GM04504 (cell line): ENCODE results near the gene SLC8A3.

ENCODE experiments used
- DNase-seq: peaks from one replicate; pipeline ENCODE4 v3.0.0-alpha.2; 2012; ENCODE audit warnings: low read depth

The SLC8A3 gene

GRCh38 chr14:70067810-70068209, 120.9 kb downstream of the SLC8A3 start:
- no peak for DNase-seq

GRCh38 chr14:70064136-70064865, 124.5 kb downstream of the SLC8A3 start:
- no peak for DNase-seq

GRCh38 chr14:70061108-70061507, 127.6 kb downstream of the SLC8A3 start:
- no peak for DNase-seq

GRCh38 chr14:70059545-70059944, 129.2 kb downstream of the SLC8A3 start:
- DNase-seq: no peak

DNA sequence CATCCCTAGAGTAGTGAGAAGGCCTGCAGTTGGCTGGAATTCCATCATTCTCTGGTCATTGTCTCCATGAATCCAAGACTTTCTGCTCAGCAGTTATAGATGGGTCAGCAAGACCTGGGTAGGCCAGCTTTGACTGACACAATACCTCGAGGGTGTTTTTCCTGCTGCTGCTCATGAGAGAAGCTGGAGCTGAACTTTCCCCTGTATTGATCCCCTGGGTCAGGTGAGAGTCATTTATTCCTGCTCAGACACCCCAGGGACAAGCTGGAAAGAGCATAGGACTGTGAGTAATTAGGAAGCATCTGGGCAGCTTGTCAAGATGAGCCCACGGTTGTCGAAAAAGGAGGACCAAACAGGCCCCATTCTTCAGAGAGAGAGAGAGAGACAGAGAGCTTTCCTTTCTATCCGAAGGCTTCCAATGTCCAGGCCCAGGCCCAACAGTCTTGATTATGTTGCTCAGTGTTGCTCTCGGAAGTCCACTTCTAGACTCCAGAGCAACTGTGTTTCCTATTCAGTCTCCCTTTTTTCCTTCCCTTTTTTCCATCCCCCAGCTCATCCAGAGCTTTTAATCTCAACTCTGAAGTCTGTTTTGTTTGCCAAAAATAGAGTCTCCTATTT, 131.1 kb downstream of the SLC8A3 start:
- no peak for DNase-seq

DNA sequence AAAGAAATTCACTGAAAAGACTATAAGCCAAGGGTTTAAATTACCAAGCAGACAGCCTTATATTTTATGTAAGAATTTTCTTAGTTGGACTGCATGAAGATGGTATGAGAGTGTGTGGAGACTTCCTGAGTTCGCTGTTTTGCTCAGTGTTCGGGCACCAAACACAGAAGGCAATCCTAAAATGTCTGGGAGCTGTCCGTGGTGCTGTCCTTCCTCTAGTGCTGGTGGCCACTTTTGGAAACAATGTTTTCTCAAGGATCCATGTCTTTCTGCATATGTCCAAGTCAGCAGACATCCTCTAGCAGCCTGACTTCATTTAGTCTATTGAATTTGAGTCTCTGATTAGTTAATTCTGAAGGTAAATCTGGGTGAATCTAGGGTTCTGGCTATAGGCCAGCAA, 135.8 kb downstream of the SLC8A3 start:
- peak; percentile 1 for DNase-seq

DNA sequence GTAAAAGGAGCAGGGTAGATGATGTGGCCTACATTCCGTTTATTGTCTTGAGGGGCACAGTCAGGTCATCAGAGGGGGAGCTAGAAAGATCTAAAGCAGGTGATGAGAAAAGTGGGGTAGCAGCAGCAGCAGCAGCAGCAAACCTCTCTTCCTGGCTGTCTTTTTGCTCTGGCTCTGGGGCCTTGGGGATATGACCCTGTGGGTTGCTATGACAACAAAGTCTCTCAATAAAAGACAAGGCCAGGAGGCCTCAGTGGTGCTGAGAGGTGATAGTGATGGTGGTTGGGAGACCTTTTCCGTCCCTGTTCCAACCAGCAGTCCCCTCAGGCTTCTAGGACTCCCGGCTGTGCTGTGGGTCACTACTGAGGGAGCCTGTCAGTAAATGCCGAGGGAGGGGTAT, 138.6 kb downstream of the SLC8A3 start:
- DNase-seq: no peak

- DNase-seq: no peak
Measured at GRCh38 chr14:70049605-70050004, 139.1 kb downstream of the SLC8A3 start.

GRCh38 chr14:70048313-70048654, 140.5 kb downstream of the SLC8A3 start:
- no peak for DNase-seq

GRCh38 chr14:70047598-70048312, 141.0 kb downstream of the SLC8A3 start:
- no peak for DNase-seq

DNA sequence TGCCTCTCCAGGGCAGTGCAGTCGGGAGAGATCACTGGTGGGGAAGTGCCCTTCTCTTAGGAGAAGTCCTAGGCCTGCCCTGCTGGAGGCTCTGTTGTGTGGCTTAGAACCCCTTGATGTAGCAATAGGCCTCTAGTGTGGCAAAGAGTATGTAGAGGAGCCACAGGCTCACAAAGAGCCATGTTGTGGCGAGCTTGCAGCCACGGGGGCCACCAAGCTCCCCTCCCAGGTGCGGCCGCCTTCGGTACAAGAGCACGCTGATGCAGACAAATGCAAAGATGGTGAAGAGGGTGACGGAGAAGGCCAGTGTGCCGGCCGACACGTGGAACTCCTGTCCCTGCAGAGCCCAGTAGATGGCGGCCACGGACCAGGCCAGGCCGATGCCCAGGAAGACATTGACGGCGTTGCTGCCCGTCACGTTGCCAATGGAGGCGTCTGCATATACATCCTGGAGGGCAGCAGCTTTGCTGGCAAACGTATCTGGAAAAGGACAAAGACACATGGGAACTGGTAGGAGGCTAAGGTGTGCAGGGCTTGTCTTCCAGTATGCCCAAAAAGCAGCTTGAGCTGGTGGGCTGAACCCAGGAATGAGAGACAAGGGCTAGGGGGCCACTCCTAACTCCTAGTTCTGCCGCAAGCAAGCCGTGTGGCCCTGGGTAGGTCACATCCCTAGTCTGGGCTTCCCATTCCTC, 142.8 kb downstream of the SLC8A3 start:
- DNase-seq: no peak

DNA sequence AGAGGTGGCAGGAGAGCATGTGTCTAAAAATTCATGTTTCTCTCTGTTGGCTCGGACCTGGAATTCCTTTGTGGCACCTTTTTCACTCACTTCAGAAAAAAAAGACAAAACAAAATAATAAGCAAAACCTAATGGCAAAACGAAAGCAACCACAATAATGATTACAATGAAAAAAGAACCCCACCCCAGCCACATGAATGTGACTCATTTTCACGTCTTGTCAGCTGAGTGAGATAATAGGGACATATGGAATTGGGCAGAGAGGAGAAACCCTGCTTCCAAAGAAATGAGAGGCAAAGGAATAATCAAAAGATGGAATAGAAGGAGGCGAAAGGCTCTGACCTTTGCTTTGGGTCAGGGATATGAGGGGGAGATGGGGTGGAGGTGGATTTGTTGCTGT, 143.4 kb downstream of the SLC8A3 start:
- DNase-seq: no peak

DNA sequence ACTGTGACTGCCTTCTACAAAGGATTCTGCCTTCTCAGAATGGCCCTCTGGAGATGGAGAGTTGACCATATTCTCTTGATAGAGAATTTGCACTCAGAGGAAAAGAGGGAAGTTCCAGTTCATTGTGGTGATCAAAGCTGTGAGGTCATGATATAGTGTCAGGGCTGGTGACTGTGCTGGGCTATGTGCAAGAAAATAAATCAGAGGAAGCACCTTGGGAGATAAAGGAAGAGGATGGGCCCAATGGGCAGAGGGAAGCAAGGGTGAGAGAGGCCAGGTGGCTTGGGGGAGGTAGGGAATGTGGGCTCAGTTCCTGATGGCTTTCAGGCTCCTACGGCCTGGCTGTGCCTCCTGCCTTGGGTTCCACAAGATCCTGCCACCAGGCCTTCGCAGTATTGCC, 145.8 kb downstream of the SLC8A3 start:
- DNase-seq: no peak

GRCh38 chr14:70036665-70037064, 152.1 kb downstream of the SLC8A3 start:
- DNase-seq: no peak

- DNase-seq: no peak
Measured at GRCh38 chr14:70034257-70034656, 154.5 kb downstream of the SLC8A3 start.

DNA sequence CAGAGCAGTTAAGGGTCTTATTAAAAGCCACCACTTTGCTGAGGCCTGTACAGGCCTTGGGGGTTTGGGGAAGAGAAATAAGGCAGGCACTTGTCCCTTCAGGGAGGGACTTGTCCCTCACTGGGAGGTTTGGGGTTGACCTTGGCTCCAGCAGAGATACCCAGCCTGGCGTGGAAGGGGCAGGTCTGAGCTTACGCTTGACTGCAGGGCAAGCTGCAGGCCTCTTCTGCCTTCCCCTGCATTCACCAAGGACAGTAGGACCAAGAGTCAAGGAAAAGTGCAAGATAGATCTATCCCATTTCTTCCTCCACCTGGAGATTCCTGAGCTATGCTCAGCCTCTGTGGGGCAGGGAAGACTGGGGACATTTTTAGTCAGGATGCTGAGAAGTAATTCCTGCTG, 155.2 kb downstream of the SLC8A3 start:
- no peak for DNase-seq

- DNase-seq: no peak
Measured at GRCh38 chr14:70033116-70033515, 155.6 kb downstream of the SLC8A3 start.

DNA sequence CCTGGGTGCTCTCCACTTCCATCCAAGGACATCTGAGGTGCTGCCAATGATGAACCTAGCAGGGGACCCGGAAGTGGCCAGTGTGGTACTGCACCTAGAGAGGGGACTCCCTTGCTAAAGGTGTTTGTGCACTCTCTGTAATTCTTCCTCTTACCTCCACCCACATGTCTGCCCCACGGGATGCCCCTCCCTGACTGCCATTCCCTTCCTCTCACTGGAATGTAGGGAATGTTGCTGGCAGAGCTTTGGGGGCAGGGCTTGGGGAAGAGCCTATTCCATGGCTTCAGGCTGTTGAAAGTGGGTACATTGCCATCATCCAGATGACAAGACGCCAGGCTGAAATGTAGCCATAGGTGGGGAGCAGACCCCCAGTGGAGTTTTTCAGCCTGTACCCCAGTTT, 156.3 kb downstream of the SLC8A3 start:
- DNase-seq: no peak

- no peak for DNase-seq
Measured at GRCh38 chr14:70032016-70032415, 156.7 kb downstream of the SLC8A3 start.

DNA sequence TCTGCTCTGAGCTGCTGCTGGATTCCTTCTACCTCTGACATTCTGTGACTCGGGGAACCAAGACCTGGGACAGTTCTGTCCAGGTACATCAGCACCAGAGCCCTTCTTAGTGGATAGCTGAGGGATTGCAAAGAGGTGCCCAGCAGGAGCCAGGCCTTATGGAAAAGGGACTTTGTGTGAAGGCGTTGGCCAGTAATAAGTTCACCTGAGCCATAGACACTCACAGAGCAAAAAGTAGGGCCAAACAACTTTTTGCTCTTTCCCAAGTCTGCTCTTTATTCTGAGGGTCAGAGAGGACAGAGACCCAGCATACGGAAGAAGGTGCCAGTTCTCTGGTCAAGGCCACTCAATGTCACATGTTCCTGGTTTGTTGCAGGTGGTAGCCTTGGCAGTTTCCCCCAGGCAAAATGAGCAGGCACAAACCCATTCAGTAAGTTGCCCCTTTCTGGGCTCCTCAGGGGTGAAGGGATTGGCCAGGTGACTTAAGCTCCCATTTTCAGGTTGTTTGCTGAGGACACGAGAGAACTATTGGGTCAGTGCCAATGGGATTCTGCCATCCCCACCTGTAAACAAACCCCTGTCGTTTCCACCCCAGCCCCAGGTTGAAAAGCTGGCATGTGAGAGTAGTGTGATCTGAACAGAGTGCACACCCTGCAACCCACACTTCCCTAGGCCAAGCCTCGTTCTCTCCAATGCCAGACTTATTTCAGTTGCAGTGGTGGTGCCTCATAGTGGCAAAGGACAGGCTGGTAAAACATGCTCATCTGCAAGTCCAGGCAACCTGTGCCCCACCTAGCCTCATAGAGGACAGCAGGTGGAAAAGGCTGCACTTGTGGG, 159.2 kb downstream of the SLC8A3 start:
- DNase-seq: no peak

- DNase-seq: peak; percentile 3
Measured at GRCh38 chr14:70027785-70028428, 160.8 kb downstream of the SLC8A3 start.
